Neural progenitor cell (in vitro differentiated cells): ENCODE data around the gene FOXK2.

Source experiments
- EZH2 ChIP-seq: fragments of 200-600 bp; sonication (generic); IDR thresholded peaks from 2 replicates; pipeline ENCODE4 v1.6.1; 2017; ENCODE audit warnings: antibody characterized with exemption, mild to moderate bottlenecking, moderate library complexity
- EZH2phosphoT487 ChIP-seq: fragments of 200-600 bp; sonication (generic); IDR thresholded peaks from 2 replicates; pipeline ENCODE4 v1.6.1; 2017; ENCODE audit warnings: antibody characterized with exemption
- TF ChIP-seq, protein P1 (sequence below): fragments of 200-600 bp; sonication (generic); IDR thresholded peaks from 2 replicates; pipeline ENCODE4 v1.5.1; 2017; ENCODE audit warnings: antibody characterized with exemption, mild to moderate bottlenecking

DNA sequence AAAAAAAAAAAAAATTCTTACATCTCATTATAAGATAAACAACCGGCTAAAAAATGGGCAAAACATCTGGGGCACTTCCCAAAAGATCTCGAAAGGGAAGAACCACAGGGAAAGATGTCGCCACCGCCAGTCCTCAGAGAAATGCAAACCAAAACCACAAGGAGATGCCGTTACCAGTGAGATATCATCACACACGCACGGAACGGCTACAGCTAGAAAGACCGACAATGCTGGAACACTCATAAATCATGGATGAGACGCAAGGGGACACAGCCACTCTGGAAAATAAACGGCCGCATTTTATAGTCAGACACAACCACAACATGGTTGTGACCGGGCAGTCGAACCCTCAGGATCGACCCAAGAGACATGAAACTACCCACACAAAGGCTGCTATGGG, 104.2 kb downstream of the FOXK2 start:
- TF ChIP-seq, protein P1, sequence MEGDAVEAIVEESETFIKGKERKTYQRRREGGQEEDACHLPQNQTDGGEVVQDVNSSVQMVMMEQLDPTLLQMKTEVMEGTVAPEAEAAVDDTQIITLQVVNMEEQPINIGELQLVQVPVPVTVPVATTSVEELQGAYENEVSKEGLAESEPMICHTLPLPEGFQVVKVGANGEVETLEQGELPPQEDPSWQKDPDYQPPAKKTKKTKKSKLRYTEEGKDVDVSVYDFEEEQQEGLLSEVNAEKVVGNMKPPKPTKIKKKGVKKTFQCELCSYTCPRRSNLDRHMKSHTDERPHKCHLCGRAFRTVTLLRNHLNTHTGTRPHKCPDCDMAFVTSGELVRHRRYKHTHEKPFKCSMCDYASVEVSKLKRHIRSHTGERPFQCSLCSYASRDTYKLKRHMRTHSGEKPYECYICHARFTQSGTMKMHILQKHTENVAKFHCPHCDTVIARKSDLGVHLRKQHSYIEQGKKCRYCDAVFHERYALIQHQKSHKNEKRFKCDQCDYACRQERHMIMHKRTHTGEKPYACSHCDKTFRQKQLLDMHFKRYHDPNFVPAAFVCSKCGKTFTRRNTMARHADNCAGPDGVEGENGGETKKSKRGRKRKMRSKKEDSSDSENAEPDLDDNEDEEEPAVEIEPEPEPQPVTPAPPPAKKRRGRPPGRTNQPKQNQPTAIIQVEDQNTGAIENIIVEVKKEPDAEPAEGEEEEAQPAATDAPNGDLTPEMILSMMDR: no peak
- TF ChIP-seq EZH2: no peak
- no peak for TF ChIP-seq EZH2phosphoT487
